GM23338 (cell line): Measurements from ENCODE around the gene FCRL1. TPM values are rescaled to one million over a fixed set of nuclear protein-coding genes. Genes with fewer than 3 reads are reported as not detected.

Source experiments
- ATAC-seq: fragments of 200-7000 bp; cut with Tn5 transposase; 3 replicates; pipeline ENCODE4 v1.9.1; 2020
- DNase-seq: peaks from one replicate; pipeline ENCODE4 v3.0.0-alpha.2; 2015; ENCODE audit warnings: low spot score
- H2AFZ ChIP-seq: fragments of 200-600 bp; sonication (generic); 2 replicates; pipeline ENCODE4 v1.8.0; 2016; ENCODE audit warnings: antibody characterized with exemption, mild to moderate bottlenecking, moderate library complexity
- H3F3A ChIP-seq: fragments of 200-600 bp; sonication (generic); replicated peaks from 2 replicates; pipeline ENCODE4 v1.8.0; 2017; ENCODE audit warnings: antibody characterized with exemption, mixed run types, low read depth
- H3K27ac ChIP-seq: fragments of 200-600 bp; sonication (generic); 2 replicates; pipeline ENCODE4 v1.6.1; 2016; ENCODE audit warnings: low read depth
- H3K27me3 ChIP-seq: fragments of 200-600 bp; sonication (generic); 2 replicates; pipeline ENCODE4 v1.8.0; 2016; ENCODE audit warnings: mild to moderate bottlenecking, mixed run types, moderate library complexity; ENCODE audit not compliant: insufficient read depth
- H3K36me3 ChIP-seq: fragments of 200-600 bp; sonication (generic); 2 replicates; pipeline ENCODE4 v1.8.0; 2016; ENCODE audit warnings: mild to moderate bottlenecking; ENCODE audit not compliant: insufficient read depth
- H3K4me1 ChIP-seq: fragments of 200-600 bp; sonication (generic); 2 replicates; pipeline ENCODE4 v1.8.0; 2016; ENCODE audit warnings: mild to moderate bottlenecking, moderate library complexity; ENCODE audit not compliant: insufficient read depth
- H3K4me2 ChIP-seq: fragments of 200-600 bp; sonication (generic); 2 replicates; pipeline ENCODE4 v1.7.1; 2017; ENCODE audit warnings: mixed run types
- H3K4me3 ChIP-seq: fragments of 200-600 bp; sonication (generic); 2 replicates; pipeline ENCODE4 v1.6.1; 2016; ENCODE audit warnings: mixed run types
- H3K79me2 ChIP-seq: fragments of 200-600 bp; sonication (generic); replicated peaks from 2 replicates; pipeline ENCODE4 v1.8.0; 2017; ENCODE audit warnings: mild to moderate bottlenecking; ENCODE audit not compliant: insufficient read depth
- H3K9me2 ChIP-seq: fragments of 200-600 bp; sonication (generic); 2 replicates; pipeline ENCODE4 v1.8.0; 2017; ENCODE audit not compliant: insufficient read depth
- H4K20me1 ChIP-seq: fragments of 200-600 bp; sonication (generic); replicated peaks from 2 replicates; pipeline ENCODE4 v1.8.0; 2017; ENCODE audit warnings: mild to moderate bottlenecking; ENCODE audit not compliant: insufficient read depth
- H3K27ac Mint-ChIP-seq: 2 replicates; pipeline ENCODE4 v1.8.0; 2020; ENCODE audit warnings: inconsistent platforms, mild to moderate bottlenecking, moderate library complexity, mixed read lengths
- H3K27me3 Mint-ChIP-seq: 3 replicates; pipeline ENCODE4 v1.8.0; 2022; ENCODE audit warnings: low read depth, mild to moderate bottlenecking, moderate library complexity, mixed read lengths, inconsistent platforms; ENCODE audit not compliant: insufficient read depth, poor library complexity
- H3K36me3 Mint-ChIP-seq: 3 replicates; pipeline ENCODE4 v1.8.0; 2021; ENCODE audit warnings: low read depth, mild to moderate bottlenecking, inconsistent platforms, moderate library complexity, mixed read lengths
- H3K4me1 Mint-ChIP-seq: 3 replicates; pipeline ENCODE4 v1.8.0; 2020; ENCODE audit warnings: mild to moderate bottlenecking, inconsistent platforms, mixed read lengths
- H3K4me3 Mint-ChIP-seq: 3 replicates; pipeline ENCODE4 v1.8.0; 2021; ENCODE audit warnings: moderate library complexity, mild to moderate bottlenecking, inconsistent platforms, mixed read lengths
- H3K9me3 Mint-ChIP-seq: 3 replicates; pipeline ENCODE4 v1.8.0; 2020; ENCODE audit warnings: moderate library complexity, mild to moderate bottlenecking, inconsistent platforms, mixed read lengths
- CREB1 ChIP-seq: fragments of 250-450 bp; sonication (Bioruptor Pico); IDR thresholded peaks from 2 replicates; pipeline ENCODE4 v1.5.0; 2020; ENCODE audit warnings: low read depth, mild to moderate bottlenecking, moderate library complexity
- EZH2 ChIP-seq: fragments of 200-600 bp; sonication (generic); IDR thresholded peaks from one replicate; pipeline ENCODE4 v1.8.0; 2017; ENCODE audit warnings: antibody characterized with exemption, mild to moderate bottlenecking, low read depth; ENCODE audit not compliant: unreplicated experiment
- EZH2phosphoT487 ChIP-seq: fragments of 200-600 bp; sonication (generic); IDR thresholded peaks from one replicate; pipeline ENCODE4 v1.8.1; 2018; ENCODE audit warnings: antibody characterized with exemption; ENCODE audit not compliant: unreplicated experiment
- JUNB ChIP-seq: IDR thresholded peaks from one replicate; pipeline ENCODE4 v1.6.1; 2016; ENCODE audit warnings: antibody characterized with exemption; ENCODE audit not compliant: unreplicated experiment
- NANOG ChIP-seq: IDR thresholded peaks from 2 replicates; pipeline ENCODE4 v1.6.1; 2016; ENCODE audit warnings: antibody characterized with exemption, borderline replicate concordance
- POLR2AphosphoS5 ChIP-seq: IDR thresholded peaks from 2 replicates; pipeline ENCODE4 v1.6.1; 2016; ENCODE audit warnings: antibody characterized with exemption, low read depth
- REST ChIP-seq: IDR thresholded peaks from one replicate; pipeline ENCODE4 v1.6.1; 2018; ENCODE audit warnings: antibody characterized with exemption; ENCODE audit not compliant: unreplicated experiment
- STAT1 ChIP-seq: IDR thresholded peaks from one replicate; pipeline ENCODE4 v1.6.1; 2016; ENCODE audit warnings: antibody characterized with exemption; ENCODE audit not compliant: unreplicated experiment
- ZNF114 ChIP-seq: fragments of 250-450 bp; sonication (Bioruptor Pico); IDR thresholded peaks from 2 replicates; pipeline ENCODE4 v1.5.0; 2020; ENCODE audit warnings: mild to moderate bottlenecking, moderate library complexity
- ZNF331 ChIP-seq: fragments of 250-450 bp; sonication (Bioruptor Pico); IDR thresholded peaks from 2 replicates; pipeline ENCODE4 v1.5.0; 2020; ENCODE audit warnings: low read depth, mild to moderate bottlenecking, moderate library complexity
- polyA plus RNA-seq: library from polyadenylated mRNA; unstranded; fragments of >200 nt; fragmentation: Nextera tagmentation; extraction: Ambion mirVana; gene quantifications from 2 replicates; pipeline ENCODE4 v1.2.1, GENCODE V29; 2016
- total RNA-seq: library from RNA; depleted of rRNA; stranded (reverse); fragments of >200 nt; shearing (Covaris generic); gene quantifications from 2 replicates; pipeline ENCODE4 v1.2.3, GENCODE V29; 2014
- TF ChIP-seq, protein P1 (sequence below), 2 experiments: fragments of 200-600 bp in 1 of 2; sonication (generic) in 1 of 2; conservative IDR thresholded peaks; 2 replicates each; pipeline versions ENCODE4 v1.5.1 to v1.6.1; 2016 to 2017; ENCODE audit warnings: antibody characterized with exemption in 2 of 2, low read depth in 2 of 2, mild to moderate bottlenecking in 2 of 2, moderate library complexity in 1 of 2
- TF ChIP-seq, protein P2 (sequence below): IDR thresholded peaks from 2 replicates; pipeline ENCODE4 v1.6.1; 2016; ENCODE audit warnings: antibody characterized with exemption

Gene FCRL1
- total and polyA plus RNA-seq, 2 experiments from 2014 or later, result not detected

- TF ChIP-seq REST (no peak), NANOG (no peak), CREB1 (CRISPR knock-in tag) (no peak)
Measured at GRCh38 chr1:157766792-157767191, 53.1 kb downstream of the FCRL1 start (continued).

- DNase-seq (no peak), ATAC-seq (no peak)
- Histone ChIP-seq H3F3A (no peaks in the 10 kb centered on the region), H3K36me3 (no peaks in the 10 kb centered on the region), H2AFZ (no peak overlapping the region), H3K27ac (no peak overlapping the region), H3K9me2 (no peaks in the 10 kb centered on the region), H3K4me3 (no peak overlapping the region), H3K27me3 (no peaks in the 10 kb centered on the region), H4K20me1 (no peaks in the 10 kb centered on the region), H3K4me1 (peaks cover 10% of the 10 kb centered on the region; the same call in 1 of the 2 replicates), H3K79me2 (no peaks in the 10 kb centered on the region), H3K4me2 (no peak overlapping the region)
- Mint-ChIP-seq H3K9me3 (peaks cover 9% of the 10 kb centered on the region; the same call in 2 of the 3 replicates), H3K27me3 (peaks cover 3% of the 10 kb centered on the region), H3K4me3 (no peak overlapping the region), H3K27ac (no peak overlapping the region), H3K36me3 (peaks cover 4% of the 10 kb centered on the region; the same call in 1 of the 3 replicates), H3K4me1 (no peaks in the 10 kb centered on the region; the same call in 2 of the 3 replicates)
- TF ChIP-seq REST (no peak), NANOG (no peak), POLR2AphosphoS5 (no peak), JUNB (no peak), ZNF331 (CRISPR knock-in tag) (no peak), EZH2 (no peak), ZNF114 (CRISPR knock-in tag) (no peak), STAT1 (no peak), CREB1 (CRISPR knock-in tag) (no peak), EZH2phosphoT487 (no peak)
- TF ChIP-seq, protein P1, sequence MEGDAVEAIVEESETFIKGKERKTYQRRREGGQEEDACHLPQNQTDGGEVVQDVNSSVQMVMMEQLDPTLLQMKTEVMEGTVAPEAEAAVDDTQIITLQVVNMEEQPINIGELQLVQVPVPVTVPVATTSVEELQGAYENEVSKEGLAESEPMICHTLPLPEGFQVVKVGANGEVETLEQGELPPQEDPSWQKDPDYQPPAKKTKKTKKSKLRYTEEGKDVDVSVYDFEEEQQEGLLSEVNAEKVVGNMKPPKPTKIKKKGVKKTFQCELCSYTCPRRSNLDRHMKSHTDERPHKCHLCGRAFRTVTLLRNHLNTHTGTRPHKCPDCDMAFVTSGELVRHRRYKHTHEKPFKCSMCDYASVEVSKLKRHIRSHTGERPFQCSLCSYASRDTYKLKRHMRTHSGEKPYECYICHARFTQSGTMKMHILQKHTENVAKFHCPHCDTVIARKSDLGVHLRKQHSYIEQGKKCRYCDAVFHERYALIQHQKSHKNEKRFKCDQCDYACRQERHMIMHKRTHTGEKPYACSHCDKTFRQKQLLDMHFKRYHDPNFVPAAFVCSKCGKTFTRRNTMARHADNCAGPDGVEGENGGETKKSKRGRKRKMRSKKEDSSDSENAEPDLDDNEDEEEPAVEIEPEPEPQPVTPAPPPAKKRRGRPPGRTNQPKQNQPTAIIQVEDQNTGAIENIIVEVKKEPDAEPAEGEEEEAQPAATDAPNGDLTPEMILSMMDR (conservative IDR thresholded peaks at IDR 0.05; ENCODE audit: low read depth in 2 of 2), result no peak
- TF ChIP-seq, protein P2, sequence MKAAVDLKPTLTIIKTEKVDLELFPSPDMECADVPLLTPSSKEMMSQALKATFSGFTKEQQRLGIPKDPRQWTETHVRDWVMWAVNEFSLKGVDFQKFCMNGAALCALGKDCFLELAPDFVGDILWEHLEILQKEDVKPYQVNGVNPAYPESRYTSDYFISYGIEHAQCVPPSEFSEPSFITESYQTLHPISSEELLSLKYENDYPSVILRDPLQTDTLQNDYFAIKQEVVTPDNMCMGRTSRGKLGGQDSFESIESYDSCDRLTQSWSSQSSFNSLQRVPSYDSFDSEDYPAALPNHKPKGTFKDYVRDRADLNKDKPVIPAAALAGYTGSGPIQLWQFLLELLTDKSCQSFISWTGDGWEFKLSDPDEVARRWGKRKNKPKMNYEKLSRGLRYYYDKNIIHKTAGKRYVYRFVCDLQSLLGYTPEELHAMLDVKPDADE, result no peak
Measured at GRCh38 chr1:157758018-157758417, 61.9 kb downstream of the FCRL1 start.
